IMR-90 (cell line): ENCODE measurements around the gene LRRC10B. TPM values are rescaled to one million over a fixed set of nuclear protein-coding genes. Genes with fewer than 3 reads are reported as not detected.

ENCODE experiments used
- ATAC-seq: fragments of 200-7000 bp; cut with Tn5 transposase; 2 replicates; pipeline ENCODE4 v1.9.1; 2020; ENCODE audit warnings: low read depth, mild to moderate bottlenecking, moderate library complexity
- BruUV-seq: library from RNA; stranded (reverse); fragments of 400-500 nt; replicated peaks from 2 replicates; lab custom pipeline; 2021; lab: Mats Ljungman, UMichigan
- CTCF ChIA-PET: fragments of 300-600 bp; formaldehyde crosslinking; extraction: SDS; loops from one replicate; lab custom pipeline; 2021; ENCODE audit warnings: antibody characterized with exemption; lab: Yijun Ruan, JAX
- POLR2A ChIA-PET: fragments of 300-600 bp; sonication (Branson Sonifier 250); formaldehyde crosslinking; loops from one replicate; lab custom pipeline; 2022; ENCODE audit warnings: antibody characterized with exemption; ENCODE audit not compliant: unreplicated experiment; lab: Charles Lee
- DNase-seq: peaks from one replicate; pipeline ENCODE4 v3.0.0; 2013
- H2AFZ ChIP-seq: replicated peaks from 2 replicates; pipeline ENCODE3; 2013; ENCODE audit warnings: low read length, mild to moderate bottlenecking; ENCODE audit not compliant: poor library complexity
- H2AK5ac ChIP-seq: 2 replicates; pipeline ENCODE4 v1.6.1; 2013; ENCODE audit warnings: low read depth, low read length, inconsistent platforms
- H2AK9ac ChIP-seq: replicated peaks from 2 replicates; pipeline ENCODE3; 2013; ENCODE audit warnings: mild to moderate bottlenecking, low read depth, low read length, moderate library complexity; ENCODE audit not compliant: poor library complexity
- H2BK120ac ChIP-seq: 2 replicates; pipeline ENCODE4 v1.6.1; 2013; ENCODE audit warnings: low read depth, low read length, inconsistent platforms
- H2BK15ac ChIP-seq: 3 replicates; pipeline ENCODE4 v1.6.1; 2013; ENCODE audit warnings: low read depth, low read length, inconsistent platforms
- H2BK20ac ChIP-seq: 2 replicates; pipeline ENCODE4 v1.6.1; 2013; ENCODE audit warnings: low read depth, mild to moderate bottlenecking, inconsistent platforms, low read length, moderate library complexity
- H2BK5ac ChIP-seq: 2 replicates; pipeline ENCODE4 v1.6.1; 2013; ENCODE audit warnings: mild to moderate bottlenecking, low read depth, low read length, inconsistent platforms; ENCODE audit not compliant: poor library complexity, severe bottlenecking
- H3K14ac ChIP-seq: replicated peaks from 2 replicates; pipeline ENCODE4 v1.6.1; 2013; ENCODE audit warnings: low read depth, low read length, inconsistent platforms
- H3K18ac ChIP-seq: 2 replicates; pipeline ENCODE4 v1.6.1; 2013; ENCODE audit warnings: low read depth, low read length, control low read depth
- H3K23ac ChIP-seq: 2 replicates; pipeline ENCODE4 v1.6.1; 2013; ENCODE audit warnings: low read depth, low read length, inconsistent platforms
- H3K27ac ChIP-seq: 2 replicates; pipeline ENCODE4 v1.5.1; 2013; ENCODE audit warnings: mild to moderate bottlenecking, control low read depth, low read length; ENCODE audit not compliant: insufficient read depth
- H3K27me3 ChIP-seq: 2 replicates; pipeline ENCODE4 v1.6.1; 2013; ENCODE audit warnings: low read length; ENCODE audit not compliant: control insufficient read depth, insufficient read depth
- H3K36me3 ChIP-seq: 2 replicates; pipeline ENCODE4 v1.6.1; 2013; ENCODE audit warnings: low read length, mixed read lengths; ENCODE audit not compliant: control insufficient read depth, insufficient read depth
- H3K4ac ChIP-seq: 2 replicates; pipeline ENCODE4 v1.6.1; 2013; ENCODE audit warnings: low read depth, low read length, inconsistent platforms
- H3K4me1 ChIP-seq: 2 replicates; pipeline ENCODE4 v1.6.1; 2013; ENCODE audit warnings: low read length, mixed read lengths; ENCODE audit not compliant: control insufficient read depth, insufficient read depth
- H3K4me2 ChIP-seq: 2 replicates; pipeline ENCODE4 v1.6.1; 2013; ENCODE audit warnings: low read depth, mild to moderate bottlenecking, control low read depth, low read length, moderate library complexity
- H3K4me3 ChIP-seq: 2 replicates; pipeline ENCODE4 v1.5.1; 2013; ENCODE audit warnings: low read depth, mild to moderate bottlenecking, control low read depth, low read length, moderate library complexity; ENCODE audit not compliant: insufficient read depth
- H3K56ac ChIP-seq: 2 replicates; pipeline ENCODE4 v1.6.1; 2013; ENCODE audit warnings: low read length, inconsistent platforms; ENCODE audit not compliant: insufficient read depth; ENCODE audit errors: extremely low read depth
- H3K79me1 ChIP-seq, 2 experiments: 2 replicates each; pipeline ENCODE4 v1.6.1; 2013; ENCODE audit warnings: low read length in 2 of 2, inconsistent platforms in 1 of 2, low read depth in 1 of 2
- H3K9ac ChIP-seq: 2 replicates; pipeline ENCODE4 v1.6.1; 2013; ENCODE audit warnings: low read depth, low read length, control low read depth
- H3K9me1 ChIP-seq: 2 replicates; pipeline ENCODE4 v1.6.1; 2013; ENCODE audit warnings: low read length, inconsistent platforms; ENCODE audit not compliant: insufficient read depth
- H3K9me3 ChIP-seq: 2 replicates; pipeline ENCODE4 v1.6.1; 2013; ENCODE audit warnings: low read length; ENCODE audit not compliant: control insufficient read depth, insufficient read depth
- H4K20me1 ChIP-seq: 2 replicates; pipeline ENCODE4 v1.6.1; 2013; ENCODE audit warnings: low read length, inconsistent platforms; ENCODE audit not compliant: insufficient read depth
- H4K5ac ChIP-seq: 2 replicates; pipeline ENCODE4 v1.6.1; 2013; ENCODE audit warnings: mild to moderate bottlenecking, low read depth, low read length, control low read depth
- H4K8ac ChIP-seq, 2 experiments: 2 replicates each; pipeline ENCODE4 v1.6.1; 2013; ENCODE audit warnings: low read depth in 2 of 2, low read length in 2 of 2, control low read depth in 1 of 2, inconsistent platforms in 1 of 2
- H4K91ac ChIP-seq: 2 replicates; pipeline ENCODE4 v1.6.1; 2013; ENCODE audit warnings: low read depth, low read length, inconsistent platforms; ENCODE audit not compliant: insufficient read depth
- BHLHE40 ChIP-seq: fragments of 150-350 bp; IDR thresholded peaks from 2 replicates; pipeline ENCODE4 v1.6.1; 2016; ENCODE audit warnings: mild to moderate bottlenecking, low read depth, low read length
- CEBPB ChIP-seq: IDR thresholded peaks from 2 replicates; pipeline ENCODE4 v1.6.1; 2012; ENCODE audit warnings: low read depth, low read length, improper control_type of control experiment
- CHD1 ChIP-seq: IDR thresholded peaks from 2 replicates; pipeline ENCODE4 v1.6.1; 2012; ENCODE audit warnings: low read depth, low read length, improper control_type of control experiment
- FOS ChIP-seq: fragments of 150-350 bp; IDR thresholded peaks from 2 replicates; pipeline ENCODE4 v1.6.1; 2016; ENCODE audit warnings: low read depth, low read length
- MAFK ChIP-seq: IDR thresholded peaks from 2 replicates; pipeline ENCODE4 v1.6.1; 2012; ENCODE audit warnings: low read depth, low read length, improper control_type of control experiment
- MXI1 ChIP-seq: IDR thresholded peaks from 2 replicates; pipeline ENCODE4 v1.6.1; 2012; ENCODE audit warnings: low read depth, mild to moderate bottlenecking, low read length, moderate library complexity, borderline replicate concordance
- NFE2L2 ChIP-seq: fragments of 150-350 bp; IDR thresholded peaks from 2 replicates; pipeline ENCODE4 v1.6.1; 2016; ENCODE audit warnings: low read depth, mild to moderate bottlenecking, low read length
- POLR2A ChIP-seq: IDR thresholded peaks from 2 replicates; pipeline ENCODE4 v1.6.1; 2012; ENCODE audit warnings: mild to moderate bottlenecking, low read depth, low read length
- RCOR1 ChIP-seq: IDR thresholded peaks from 2 replicates; pipeline ENCODE4 v1.6.1; 2012; ENCODE audit warnings: mild to moderate bottlenecking, low read length, improper control_type of control experiment; ENCODE audit not compliant: insufficient replicate concordance
- RFX5 ChIP-seq: IDR thresholded peaks from 2 replicates; pipeline ENCODE4 v1.8.0; 2012; ENCODE audit warnings: low read depth, mild to moderate bottlenecking, low read length, moderate library complexity
- SMC3 ChIP-seq: fragments of 150-350 bp; IDR thresholded peaks from 2 replicates; pipeline ENCODE4 v1.6.1; 2016; ENCODE audit warnings: low read depth, mild to moderate bottlenecking, antibody characterized with exemption, low read length, moderate library complexity
- WGBS, 2 experiments: methylation state at CpG; one replicate each; pipeline versions ENCODE4 v1.1.5 to v1.1.7; 2013; ENCODE audit warnings: missing lambda C conversion rate in 2 of 2; ENCODE audit not compliant: insufficient read length in 1 of 2; ENCODE audit errors: extremely low coverage in 2 of 2; 5-methylcytosine and 5-hydroxymethylcytosine counted together
- dilution Hi-C: fragments of 300-500 bp; cut with HindIII; formaldehyde crosslinking; loops from one replicate; pipeline ENCODE4 v1.14.3; 2018; ENCODE audit warnings: low sequenced_read_pairs; ENCODE audit not compliant: unreplicated experiment
- in situ Hi-C: fragments of 300-500 bp; cut with MboI; formaldehyde crosslinking; loops from 3 replicates; pipeline ENCODE4 v1.14.3; 2019; ENCODE audit warnings: low sequenced_read_pairs, inconsistent platforms, mixed read lengths
- intact Hi-C: fragments of 100-400 bp; cut with micrococcal nuclease; formaldehyde crosslinking; loops from 2 replicates; pipeline ENCODE4 v1.10.0; 2022
- polyA plus RNA-seq, 3 experiments: library from polyadenylated mRNA; depleted of rRNA; stranded (reverse); fragments of >200 nt; gene quantifications; 2 replicates each; pipeline ENCODE4 v1.2.3, GENCODE V29; 2012; ENCODE audit warnings: low replicate concordance in 1 of 3
- total RNA-seq: library from RNA; depleted of rRNA; stranded (reverse); fragments of >200 nt; gene quantifications from 2 replicates; pipeline ENCODE4 v1.2.3, GENCODE V29; 2012
- TF ChIP-seq, protein P1 (sequence below): fragments of 150-350 bp; IDR thresholded peaks from 2 replicates; pipeline ENCODE4 v1.6.1; 2016; ENCODE audit warnings: low read depth, mild to moderate bottlenecking, low read length, moderate library complexity, borderline replicate concordance
- TF ChIP-seq, protein P2 (sequence below): conservative IDR thresholded peaks from 2 replicates; pipeline ENCODE4 v1.5.1; 2012; ENCODE audit warnings: mild to moderate bottlenecking, low read depth, low read length, improper control_type of control experiment

Gene LRRC10B
- total and polyA plus RNA-seq, 2 of the 4 experiments (the other 2 are of a cell fraction): not detected

DNA sequence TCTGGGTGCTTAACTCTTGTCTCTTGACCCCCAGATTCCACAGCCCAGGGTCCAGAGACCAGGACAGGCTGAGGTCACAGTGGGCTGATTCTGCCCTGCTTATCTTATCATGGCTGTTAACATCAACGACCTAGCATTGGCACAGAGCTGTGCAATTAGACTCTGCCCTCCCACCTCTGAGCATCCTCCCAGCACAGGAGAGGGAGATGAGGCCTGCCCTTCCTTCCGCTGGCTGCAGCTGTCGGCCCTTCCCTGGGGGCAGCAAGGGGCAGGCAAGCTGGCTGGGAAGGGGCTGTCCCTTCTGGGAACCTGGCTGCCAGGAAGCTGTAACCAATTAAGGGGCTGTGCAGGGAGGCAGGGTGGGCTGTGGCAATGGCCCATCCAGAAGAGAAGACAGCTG lies 22.5 kb downstream of the LRRC10B start:
- BruUV-seq: no TSS peak
- Histone ChIP-seq H3K9ac (no peak overlapping the region), H3K14ac (no peak overlapping the region), H3K27me3 (peaks cover 81% of the 10 kb centered on the region), H2AFZ (no peak overlapping the region), H3K9me3 (0 out of 2 replicates have a peak, but pooled peaks cover 2% of the 10 kb centered on the region), H2BK20ac (no peak overlapping the region), H2BK120ac (no peak overlapping the region), H3K4me3 (no peak overlapping the region), H4K8ac (no peak overlapping the region), H3K18ac (no peak overlapping the region), H4K91ac (no peak overlapping the region), H4K5ac (no peak overlapping the region), H3K4me1 (no peaks in the 10 kb centered on the region), H3K23ac (no peak overlapping the region), H2BK5ac (no peak overlapping the region), H2AK9ac (no peak overlapping the region), H2AK5ac (no peak overlapping the region), H3K36me3 (no peaks in the 10 kb centered on the region), H3K79me1 (no peaks in the 10 kb centered on the region), H3K56ac (no peak overlapping the region), H3K27ac (no peak overlapping the region), H3K4ac (no peak overlapping the region), H4K20me1 (no peaks in the 10 kb centered on the region), H3K9me1 (no peaks in the 10 kb centered on the region; the same call in 1 of the 2 replicates), H3K4me2 (no peak overlapping the region), H2BK15ac (no peak overlapping the region)
- in situ Hi-C loops (no loop called here), intact Hi-C loops (loop anchor here (5.0 kb wide), 2 partner anchors 46 to 96 kb away; no protein-coding TSS in a partner anchor), dilution Hi-C loops (no loop called here)
- DNase-seq (no peak), ATAC-seq (no peak)
- WGBS, 2 experiments: no CpG with 5 or more reads among the region's 3 CpGs
- ChIA-PET POLR2A (no interaction called here), CTCF (interaction anchor here (1.0 kb wide), 1 partner anchor 16 kb away, joined by 3 read pairs; no protein-coding TSS in a partner anchor)
- TF ChIP-seq RCOR1 (no peak), SMC3 (no peak), MXI1 (no peak), MAFK (no peak), POLR2A (no peak), BHLHE40 (no peak), CEBPB (no peak), CHD1 (no peak), FOS (no peak), RFX5 (no peak), NFE2L2 (no peak)
- TF ChIP-seq, protein P1, sequence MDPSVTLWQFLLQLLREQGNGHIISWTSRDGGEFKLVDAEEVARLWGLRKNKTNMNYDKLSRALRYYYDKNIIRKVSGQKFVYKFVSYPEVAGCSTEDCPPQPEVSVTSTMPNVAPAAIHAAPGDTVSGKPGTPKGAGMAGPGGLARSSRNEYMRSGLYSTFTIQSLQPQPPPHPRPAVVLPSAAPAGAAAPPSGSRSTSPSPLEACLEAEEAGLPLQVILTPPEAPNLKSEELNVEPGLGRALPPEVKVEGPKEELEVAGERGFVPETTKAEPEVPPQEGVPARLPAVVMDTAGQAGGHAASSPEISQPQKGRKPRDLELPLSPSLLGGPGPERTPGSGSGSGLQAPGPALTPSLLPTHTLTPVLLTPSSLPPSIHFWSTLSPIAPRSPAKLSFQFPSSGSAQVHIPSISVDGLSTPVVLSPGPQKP: no peak
- TF ChIP-seq, protein P2, sequence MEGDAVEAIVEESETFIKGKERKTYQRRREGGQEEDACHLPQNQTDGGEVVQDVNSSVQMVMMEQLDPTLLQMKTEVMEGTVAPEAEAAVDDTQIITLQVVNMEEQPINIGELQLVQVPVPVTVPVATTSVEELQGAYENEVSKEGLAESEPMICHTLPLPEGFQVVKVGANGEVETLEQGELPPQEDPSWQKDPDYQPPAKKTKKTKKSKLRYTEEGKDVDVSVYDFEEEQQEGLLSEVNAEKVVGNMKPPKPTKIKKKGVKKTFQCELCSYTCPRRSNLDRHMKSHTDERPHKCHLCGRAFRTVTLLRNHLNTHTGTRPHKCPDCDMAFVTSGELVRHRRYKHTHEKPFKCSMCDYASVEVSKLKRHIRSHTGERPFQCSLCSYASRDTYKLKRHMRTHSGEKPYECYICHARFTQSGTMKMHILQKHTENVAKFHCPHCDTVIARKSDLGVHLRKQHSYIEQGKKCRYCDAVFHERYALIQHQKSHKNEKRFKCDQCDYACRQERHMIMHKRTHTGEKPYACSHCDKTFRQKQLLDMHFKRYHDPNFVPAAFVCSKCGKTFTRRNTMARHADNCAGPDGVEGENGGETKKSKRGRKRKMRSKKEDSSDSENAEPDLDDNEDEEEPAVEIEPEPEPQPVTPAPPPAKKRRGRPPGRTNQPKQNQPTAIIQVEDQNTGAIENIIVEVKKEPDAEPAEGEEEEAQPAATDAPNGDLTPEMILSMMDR: no peak
